ENCODE results near the gene DDX28.

Gene DDX28, protein sequence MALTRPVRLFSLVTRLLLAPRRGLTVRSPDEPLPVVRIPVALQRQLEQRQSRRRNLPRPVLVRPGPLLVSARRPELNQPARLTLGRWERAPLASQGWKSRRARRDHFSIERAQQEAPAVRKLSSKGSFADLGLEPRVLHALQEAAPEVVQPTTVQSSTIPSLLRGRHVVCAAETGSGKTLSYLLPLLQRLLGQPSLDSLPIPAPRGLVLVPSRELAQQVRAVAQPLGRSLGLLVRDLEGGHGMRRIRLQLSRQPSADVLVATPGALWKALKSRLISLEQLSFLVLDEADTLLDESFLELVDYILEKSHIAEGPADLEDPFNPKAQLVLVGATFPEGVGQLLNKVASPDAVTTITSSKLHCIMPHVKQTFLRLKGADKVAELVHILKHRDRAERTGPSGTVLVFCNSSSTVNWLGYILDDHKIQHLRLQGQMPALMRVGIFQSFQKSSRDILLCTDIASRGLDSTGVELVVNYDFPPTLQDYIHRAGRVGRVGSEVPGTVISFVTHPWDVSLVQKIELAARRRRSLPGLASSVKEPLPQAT

DNA sequence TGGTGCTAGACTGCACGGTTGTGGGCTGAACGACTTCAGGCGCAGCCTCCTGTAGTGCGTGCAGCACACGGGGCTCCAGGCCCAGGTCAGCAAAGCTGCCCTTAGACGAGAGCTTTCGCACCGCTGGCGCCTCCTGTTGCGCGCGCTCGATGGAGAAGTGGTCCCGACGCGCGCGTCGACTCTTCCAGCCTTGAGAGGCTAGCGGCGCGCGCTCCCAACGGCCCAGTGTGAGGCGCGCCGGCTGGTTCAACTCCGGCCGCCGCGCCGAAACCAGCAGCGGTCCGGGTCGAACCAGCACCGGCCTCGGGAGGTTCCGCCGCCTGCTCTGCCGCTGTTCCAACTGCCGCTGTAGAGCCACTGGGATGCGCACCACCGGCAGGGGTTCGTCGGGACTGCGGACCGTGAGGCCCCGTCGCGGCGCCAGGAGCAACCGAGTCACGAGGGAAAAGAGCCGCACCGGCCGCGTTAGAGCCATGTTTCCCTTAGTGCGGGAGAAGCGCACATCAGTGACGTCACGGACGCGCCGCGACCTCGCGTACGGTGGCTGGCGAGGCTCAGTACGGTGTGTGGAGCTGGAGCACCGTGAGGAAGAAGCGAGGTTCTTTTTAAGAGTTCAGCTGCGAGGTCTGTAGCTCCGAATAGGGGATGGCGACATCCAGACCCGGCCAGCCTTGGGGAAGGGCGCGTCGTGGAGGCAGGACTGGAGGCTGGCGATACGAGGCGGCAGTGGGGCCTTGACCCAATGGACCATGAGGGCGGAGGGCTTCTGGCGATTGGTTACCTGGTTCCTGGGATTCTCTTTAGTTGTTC lies at the start of gene DDX28, which contains the start of gene DUS2:
Gene DDX28, minus strand, starts transcription at position 505 of the 810 bp plus-strand sequence. Its CDS starts 30 bp downstream, at position 475.
Gene DUS2, plus strand, starts transcription at position 557 of the 810 bp plus-strand sequence. CDS start 14,740 bp downstream, outside the sequence.
- DNase-seq (ENCODE audit: low read depth in 2 of 2) = peak; percentile 79 to 80

DNA sequence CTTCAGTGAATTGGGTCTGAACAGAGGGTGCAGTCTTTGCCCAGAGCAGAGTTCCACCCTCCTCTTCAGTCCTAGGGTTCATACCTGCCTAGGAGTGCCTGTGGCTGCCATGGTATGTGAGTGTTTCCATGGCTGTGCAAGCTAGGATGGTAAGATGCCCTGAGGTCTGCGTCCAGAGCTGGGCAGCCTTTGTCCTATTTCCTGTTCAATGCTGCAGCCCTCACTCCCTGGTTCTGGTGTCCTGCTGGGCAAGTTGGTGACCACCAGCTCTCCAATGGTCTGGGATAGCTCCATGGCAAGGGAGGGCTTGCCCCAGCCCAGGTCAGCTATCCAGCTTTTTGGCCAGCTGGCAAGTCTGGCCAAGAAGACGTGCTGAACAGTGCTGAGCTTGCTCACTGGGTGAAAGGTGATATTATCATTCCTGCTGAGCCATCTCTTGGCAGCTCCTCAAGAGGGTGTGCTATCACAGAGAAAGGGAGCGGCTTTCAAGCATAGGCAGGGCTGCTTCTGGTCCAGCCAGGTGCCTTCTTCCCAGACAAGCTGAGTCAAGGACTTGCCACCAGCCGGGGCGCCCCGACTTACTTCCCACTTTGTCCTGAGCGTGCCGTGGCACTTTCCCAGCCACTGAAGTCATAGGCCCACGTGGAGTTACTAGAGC lies 49.1 kb upstream of the DDX28 start:
- DNase-seq (ENCODE audit: low read depth in 2 of 2) = no peak

GRCh38 chr16:68071518-68071901 lies 48.5 kb upstream of the DDX28 start:
- no peak for DNase-seq (ENCODE audit: low read depth in 2 of 2)

DNA sequence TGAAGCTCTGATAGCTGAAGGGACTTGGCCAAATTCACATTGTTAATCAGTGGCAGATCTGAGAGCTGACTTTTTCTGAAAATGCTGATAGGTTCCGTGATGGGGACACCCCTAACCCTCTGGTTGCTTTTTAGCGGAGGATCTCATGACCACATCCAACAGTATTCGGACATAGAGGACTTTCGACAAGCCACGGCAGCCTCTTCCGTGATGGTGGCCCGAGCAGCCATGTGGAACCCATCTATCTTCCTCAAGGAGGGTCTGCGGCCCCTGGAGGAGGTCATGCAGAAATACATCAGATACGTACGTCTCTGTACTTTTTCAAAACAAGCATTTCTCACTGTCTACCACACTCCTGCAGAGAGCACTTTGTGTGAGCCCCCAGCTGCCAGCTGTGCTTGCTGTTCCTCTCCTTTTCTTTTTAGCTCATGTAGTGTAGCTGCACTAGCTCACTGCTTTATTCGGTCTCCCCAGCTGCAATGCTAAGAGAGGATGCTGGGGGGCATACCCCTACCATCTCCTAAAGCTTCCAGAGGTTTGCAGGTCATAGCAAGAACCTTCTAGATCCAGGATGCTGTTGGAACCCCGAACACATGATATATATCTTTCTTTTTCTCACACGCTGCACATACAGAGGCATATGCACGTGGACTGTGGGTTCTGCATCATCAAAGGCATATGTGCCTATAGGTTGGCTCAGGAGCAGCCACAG lies 47.9 kb upstream of the DDX28 start:
- no peak for DNase-seq (ENCODE audit: low read depth in 2 of 2)

DNA sequence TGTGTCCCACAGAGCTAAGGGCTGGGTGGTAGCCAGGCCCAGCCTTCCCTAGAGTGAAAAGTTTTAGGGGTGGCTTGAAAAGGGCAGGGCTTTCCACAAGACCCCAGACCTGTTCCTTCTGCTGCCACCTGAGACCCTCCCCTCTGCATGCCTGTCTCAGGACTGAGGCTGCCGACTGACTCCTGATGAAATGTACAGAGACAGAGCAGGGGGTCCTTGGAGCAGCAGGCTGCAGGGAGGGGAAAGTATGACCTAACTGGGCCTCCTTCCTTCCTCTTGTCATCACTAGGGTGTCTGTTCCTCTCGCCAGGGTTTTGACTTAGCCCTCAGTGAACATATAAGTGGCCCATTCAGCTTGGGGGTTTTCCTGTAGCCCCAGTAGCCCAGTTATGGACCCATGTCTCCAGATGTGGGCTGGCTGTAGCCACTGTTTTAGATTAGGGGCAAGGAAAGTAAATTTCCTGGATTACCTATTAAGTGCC lies 47.3 kb upstream of the DDX28 start:
- no peak for DNase-seq (ENCODE audit: low read depth in 2 of 2)

DNA sequence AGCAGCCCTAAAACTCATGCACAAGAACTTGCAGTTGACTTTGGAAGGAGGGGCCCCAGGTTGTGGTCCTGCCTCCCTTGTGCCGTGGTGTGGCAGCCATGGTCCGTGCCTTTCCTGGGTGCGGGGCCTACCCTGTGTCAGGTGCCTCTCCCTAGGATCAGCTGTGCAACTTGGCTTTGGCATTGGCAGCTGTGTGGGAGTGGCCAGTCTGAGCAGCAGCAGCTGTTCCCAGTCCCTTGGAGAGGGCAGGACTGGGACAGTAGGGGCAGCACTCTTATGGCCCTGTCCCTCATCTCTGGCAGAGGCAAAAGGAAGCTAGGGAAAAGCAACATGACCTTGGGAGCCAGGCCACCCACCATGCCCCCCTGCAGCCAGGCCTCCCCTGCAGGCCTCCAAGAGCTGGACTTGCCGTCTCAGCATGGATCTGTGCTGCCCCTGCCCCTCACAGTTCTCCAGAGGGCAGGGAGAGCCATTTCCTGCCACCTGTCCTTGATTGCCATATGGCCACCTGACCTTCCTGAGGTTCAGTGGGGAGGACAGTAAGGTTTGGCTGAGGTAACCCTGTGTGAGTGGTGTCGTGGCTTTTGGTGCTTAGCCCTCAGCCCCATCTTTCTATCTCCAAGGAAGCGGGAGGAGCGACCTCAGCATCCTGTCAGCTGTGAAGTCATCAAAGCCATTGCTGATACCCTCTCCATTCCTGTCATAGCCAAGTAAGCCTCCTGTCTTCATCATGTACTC lies 46.6 kb upstream of the DDX28 start:
- DNase-seq (ENCODE audit: low read depth in 2 of 2) = no peak

DNA sequence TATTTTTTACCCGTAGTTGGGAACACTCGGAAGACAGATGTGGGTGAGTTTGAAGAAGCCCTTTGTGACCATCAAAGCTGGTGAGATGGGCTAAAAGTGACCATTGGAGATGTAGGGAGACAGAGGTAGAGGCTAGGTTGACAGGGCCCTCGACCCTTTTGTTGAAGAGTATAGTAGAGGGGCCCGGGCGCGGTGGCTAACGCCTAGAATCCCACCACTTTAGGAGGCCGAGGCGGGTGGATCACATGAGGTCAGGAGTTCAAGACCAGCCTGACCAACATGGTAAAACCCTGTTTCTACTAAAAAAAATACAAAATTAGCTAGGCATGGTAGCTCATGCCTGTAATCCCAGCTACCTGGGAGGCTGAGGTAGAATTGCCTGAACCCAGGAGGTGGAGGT lies 45.9 kb upstream of the DDX28 start:
- no peak for DNase-seq (ENCODE audit: low read depth in 2 of 2)

DNA sequence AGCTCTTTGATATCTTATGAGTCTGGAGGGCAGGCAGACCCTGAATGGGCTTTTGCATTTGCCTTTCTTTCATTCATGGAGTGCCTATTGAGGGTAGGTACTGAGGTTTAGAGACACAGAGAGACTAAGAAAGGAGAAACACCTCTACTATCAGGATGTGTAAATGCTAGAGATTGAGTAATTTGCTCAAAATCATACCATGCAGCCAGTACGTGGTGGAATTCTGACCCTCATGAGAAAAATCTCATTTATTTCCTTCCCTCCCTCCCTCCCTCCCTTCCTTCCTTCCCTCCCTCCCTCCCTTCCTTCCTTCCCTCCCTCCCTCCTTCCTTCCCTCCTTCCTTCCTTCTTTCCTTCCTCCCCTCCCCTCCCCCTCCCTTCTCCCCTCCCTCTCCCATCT lies 43.7 kb upstream of the DDX28 start:
- no peak for DNase-seq (ENCODE audit: low read depth in 2 of 2)

DNA sequence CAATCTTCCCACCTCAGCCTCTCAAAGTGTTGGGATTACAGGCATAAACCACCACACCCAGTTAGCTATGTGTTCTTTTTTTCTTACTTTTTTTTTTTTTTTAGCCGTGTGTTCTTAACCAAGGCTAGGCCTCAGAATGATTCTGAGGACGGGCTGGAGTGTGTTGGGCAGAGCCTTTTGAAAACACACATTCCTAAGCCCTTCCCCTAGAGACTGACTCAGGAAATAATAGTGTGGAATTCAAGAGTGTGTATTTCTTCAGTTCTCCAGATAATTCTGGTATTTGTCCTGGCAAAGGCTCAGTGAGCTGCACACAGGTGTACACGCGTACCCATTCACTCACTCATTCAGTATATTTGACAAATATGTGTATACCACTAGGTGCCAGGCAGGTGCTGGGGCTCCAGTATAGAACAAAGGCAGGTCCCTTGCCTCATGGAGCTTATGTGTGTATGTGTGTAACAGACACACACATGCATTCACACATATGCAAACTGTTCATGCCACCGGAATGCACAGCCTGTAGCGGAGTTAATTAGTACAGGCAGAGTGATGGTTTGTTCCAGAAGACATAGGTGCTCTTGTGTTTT lies 42.8 kb upstream of the DDX28 start:
- DNase-seq (ENCODE audit: low read depth in 2 of 2) = peak; percentile 54 to 55

- DNase-seq (ENCODE audit: low read depth in 2 of 2) = peak; percentile 40 to 43
Observed at GRCh38 chr16:68064791-68065365, 41.8 kb upstream of the DDX28 start.

GRCh38 chr16:68062910-68063393 lies 39.9 kb upstream of the DDX28 start:
- no peak for DNase-seq (ENCODE audit: low read depth in 2 of 2)

GRCh38 chr16:68061396-68061795 lies 38.4 kb upstream of the DDX28 start:
- no peak for DNase-seq (ENCODE audit: low read depth in 2 of 2)

DNA sequence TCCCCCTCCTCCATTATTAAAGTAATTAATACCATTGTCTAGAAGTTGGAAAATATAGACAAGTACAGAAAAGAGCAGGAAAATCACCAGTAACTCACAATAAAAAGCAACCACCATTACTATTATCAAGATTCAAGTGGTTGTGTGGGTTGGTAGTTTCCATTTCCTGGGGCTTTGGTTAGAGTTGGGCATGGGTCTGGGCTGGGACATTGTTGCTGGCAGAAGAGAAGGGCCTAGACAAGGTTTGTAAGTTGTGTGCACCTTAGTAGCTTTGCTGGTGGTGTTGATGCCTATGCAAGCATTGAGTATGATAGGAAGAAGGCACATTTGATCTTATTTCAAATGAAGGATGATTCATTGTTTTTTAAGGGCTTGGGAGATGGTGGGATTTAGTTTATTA lies 36.8 kb upstream of the DDX28 start:
- DNase-seq (ENCODE audit: low read depth in 2 of 2) = no peak

DNA sequence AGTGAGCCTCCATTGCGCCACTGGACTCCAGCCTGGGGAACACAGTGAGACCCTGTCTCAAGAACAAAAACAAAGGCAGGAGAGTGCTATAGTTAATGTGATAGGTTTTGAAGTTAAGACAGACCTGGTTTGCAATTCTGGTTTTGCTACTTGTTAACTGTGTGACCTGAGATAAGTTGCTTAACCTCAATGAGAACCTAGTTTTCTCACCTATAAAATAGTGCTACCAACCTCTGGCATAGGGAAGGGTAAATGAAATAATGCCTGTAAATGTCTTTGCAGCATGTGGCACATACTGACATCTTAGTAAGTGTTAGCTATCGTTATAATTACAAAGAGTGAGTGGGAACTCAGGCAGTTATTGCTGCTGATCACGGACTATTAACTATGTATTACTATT lies 32.4 kb upstream of the DDX28 start:
- no peak for DNase-seq (ENCODE audit: low read depth in 2 of 2)

- no peak for DNase-seq (ENCODE audit: low read depth in 2 of 2)
Observed at GRCh38 chr16:68049449-68049848, 26.4 kb upstream of the DDX28 start.

- no peak for DNase-seq (ENCODE audit: low read depth in 2 of 2)
Observed at GRCh38 chr16:68047987-68048386, 25.0 kb upstream of the DDX28 start.

DNA sequence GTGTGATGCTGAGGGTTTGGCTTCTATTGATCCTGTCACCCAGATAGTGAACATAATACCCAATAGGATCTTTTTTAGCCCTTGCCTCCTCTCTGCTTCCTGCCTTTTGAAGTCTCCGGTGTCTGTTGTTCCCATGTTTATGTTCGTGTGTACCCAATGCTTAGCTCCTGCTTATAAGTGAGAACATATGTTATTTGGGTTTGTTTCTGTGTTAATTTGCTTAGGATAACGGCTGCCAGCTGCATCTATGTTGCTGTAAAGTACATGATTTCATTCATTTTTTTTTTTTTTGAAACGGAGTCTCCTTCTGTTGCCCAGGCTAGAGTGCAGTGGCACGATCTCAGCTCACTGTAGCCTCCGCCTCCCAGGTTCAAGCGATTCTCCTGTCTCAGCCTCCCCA lies 23.1 kb upstream of the DDX28 start:
- DNase-seq (ENCODE audit: low read depth in 2 of 2) = no peak

DNA sequence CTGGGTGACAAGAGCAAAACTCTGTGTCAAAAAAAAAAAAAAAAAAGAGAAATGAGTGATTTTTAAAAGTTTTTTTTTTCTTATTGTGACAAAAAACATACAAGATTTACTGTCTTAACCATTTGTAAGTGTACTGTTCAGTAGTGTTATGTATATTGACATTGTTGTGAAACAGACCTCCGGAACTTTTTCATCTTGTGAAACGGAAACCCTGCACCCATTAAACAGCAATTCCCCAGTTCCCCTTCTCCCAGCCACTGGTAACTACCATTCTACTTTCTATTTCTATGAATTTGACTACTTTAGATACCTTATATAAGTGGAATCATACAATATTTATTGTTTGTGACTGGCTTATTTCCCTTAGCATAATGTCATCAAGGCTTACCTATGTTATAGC lies 18.8 kb upstream of the DDX28 start:
- DNase-seq (ENCODE audit: low read depth in 2 of 2) = no peak

- DNase-seq (ENCODE audit: low read depth in 2 of 2) = peak; percentile 10 to 19
Observed at GRCh38 chr16:68040506-68041288, 17.7 kb upstream of the DDX28 start.
